DOHH2 (cell line): ENCODE measurements around the gene EXOC3.
"Not testable (repeated sequence)": the region's sequence is repeated elsewhere in the genome, so short reads cannot be mapped to it uniquely, and the experiment has no call there.

Experiments used
- H3F3A ChIP-seq: fragments of 200-600 bp; sonication (generic), shearing (Covaris generic); 2 replicates; pipeline ENCODE4 v1.6.0; 2016; ENCODE audit warnings: antibody characterized with exemption, mild to moderate bottlenecking; ENCODE audit not compliant: control insufficient read depth, insufficient read depth
- H3K27ac ChIP-seq: fragments of 200-600 bp; sonication (generic); 2 replicates; pipeline ENCODE4 v1.5.1; 2014; ENCODE audit warnings: low read depth, mild to moderate bottlenecking, low read length, moderate library complexity
- H3K27me3 ChIP-seq: fragments of 200-600 bp; sonication (generic); 2 replicates; pipeline ENCODE4 v1.6.1; 2014; ENCODE audit warnings: mild to moderate bottlenecking, low read length, mixed read lengths; ENCODE audit not compliant: control insufficient read depth
- H3K36me3 ChIP-seq: fragments of 200-600 bp; sonication (generic); 2 replicates; pipeline ENCODE4 v1.6.1; 2014; ENCODE audit warnings: mild to moderate bottlenecking, low read length, moderate library complexity, mixed read lengths; ENCODE audit not compliant: control insufficient read depth
- H3K4me1 ChIP-seq: fragments of 200-600 bp; sonication (generic); 2 replicates; pipeline ENCODE4 v1.6.1; 2014; ENCODE audit warnings: mild to moderate bottlenecking, low read length, mixed read lengths; ENCODE audit not compliant: control insufficient read depth
- H3K4me2 ChIP-seq: fragments of 200-600 bp; sonication (generic); 2 replicates; pipeline ENCODE4 v1.6.0; 2014; ENCODE audit warnings: mild to moderate bottlenecking, low read length, moderate library complexity
- H3K4me3 ChIP-seq: fragments of 200-600 bp; sonication (generic); 2 replicates; pipeline ENCODE4 v1.5.1; 2014; ENCODE audit warnings: mild to moderate bottlenecking, low read length, mixed read lengths
- H3K79me2 ChIP-seq: fragments of 200-600 bp; sonication (generic); 2 replicates; pipeline ENCODE4 v1.6.1; 2014; ENCODE audit warnings: mild to moderate bottlenecking, low read length, mixed read lengths; ENCODE audit not compliant: control insufficient read depth
- H3K9me2 ChIP-seq: fragments of 200-600 bp; sonication (generic); replicated peaks from 2 replicates; pipeline ENCODE4 v1.6.1; 2014; ENCODE audit warnings: mild to moderate bottlenecking, low read length, mixed read lengths; ENCODE audit not compliant: control insufficient read depth
- H3K9me3 ChIP-seq: fragments of 200-600 bp; sonication (generic); 2 replicates; pipeline ENCODE4 v1.6.1; 2014; ENCODE audit warnings: antibody characterized with exemption, low read length, mixed read lengths; ENCODE audit not compliant: control insufficient read depth, insufficient read depth
- H4K20me1 ChIP-seq: fragments of 200-600 bp; sonication (generic); 2 replicates; pipeline ENCODE4 v1.6.0; 2014; ENCODE audit warnings: low read depth, mild to moderate bottlenecking, antibody characterized with exemption, low read length, moderate library complexity; ENCODE audit not compliant: control insufficient read depth, insufficient read depth
- CTCF ChIP-seq: fragments of 200-600 bp; sonication (generic); IDR thresholded peaks from one replicate; pipeline ENCODE4 v1.5.1; 2014; ENCODE audit warnings: antibody characterized with exemption, mild to moderate bottlenecking, low read depth, low read length; ENCODE audit not compliant: poor library complexity, severe bottlenecking
- EZH2phosphoT487 ChIP-seq: fragments of 200-600 bp; sonication (generic); IDR thresholded peaks from 2 replicates; pipeline ENCODE4 v1.6.1; 2017; ENCODE audit warnings: borderline replicate concordance, mild to moderate bottlenecking, antibody characterized with exemption, low read length, moderate library complexity, mixed read lengths

EXOC3 gene

GRCh38 chr5:395156-395920, 47.6 kb upstream of the EXOC3 start:
- Histone ChIP-seq H3F3A (peaks cover 24% of the 10 kb centered on the region), H4K20me1 (no peaks in the 10 kb centered on the region), H3K4me2 (0 out of 2 replicates have a peak overlapping the region, but pooled peaks have one; percentile 43), H3K27ac (peak overlapping the region; percentile 83; the same call in 1 of the 2 replicates), H3K4me3 (no peak overlapping the region), H3K27me3 (no peaks in the 10 kb centered on the region), H3K9me2 (no peaks in the 10 kb centered on the region), H3K79me2 (peaks cover 17% of the 10 kb centered on the region), H3K9me3 (no peaks in the 10 kb centered on the region), H3K36me3 (peaks cover 7% of the 10 kb centered on the region), H3K4me1 (peaks cover 90% of the 10 kb centered on the region)
- no peak for TF ChIP-seq CTCF
- no peak for TF ChIP-seq EZH2phosphoT487

GRCh38 chr5:395921-396530, 47.0 kb upstream of the EXOC3 start:
- Histone ChIP-seq H3K9me2 (no peaks in the 10 kb centered on the region), H3K4me1 (peaks cover 90% of the 10 kb centered on the region), H3K9me3 (no peaks in the 10 kb centered on the region), H4K20me1 (no peaks in the 10 kb centered on the region), H3K27ac (peak overlapping the region; percentile 25), H3F3A (peaks cover 26% of the 10 kb centered on the region), H3K36me3 (peaks cover 10% of the 10 kb centered on the region), H3K27me3 (no peaks in the 10 kb centered on the region), H3K4me2 (no peak overlapping the region), H3K4me3 (no peak overlapping the region), H3K79me2 (peaks cover 17% of the 10 kb centered on the region)
- TF ChIP-seq CTCF = no peak
- TF ChIP-seq EZH2phosphoT487 = no peak

GRCh38 chr5:396531-396961, 46.4 kb upstream of the EXOC3 start:
- Histone ChIP-seq H3K27me3 (no peaks in the 10 kb centered on the region), H3K9me3 (no peaks in the 10 kb centered on the region), H3K27ac (peak overlapping the region; percentile 100), H4K20me1 (no peaks in the 10 kb centered on the region), H3K36me3 (peaks cover 15% of the 10 kb centered on the region), H3K79me2 (peaks cover 17% of the 10 kb centered on the region), H3F3A (peaks cover 26% of the 10 kb centered on the region), H3K4me2 (no peak overlapping the region), H3K4me1 (peaks cover 92% of the 10 kb centered on the region), H3K4me3 (no peak overlapping the region), H3K9me2 (no peaks in the 10 kb centered on the region)
- TF ChIP-seq EZH2phosphoT487 = no peak
- TF ChIP-seq CTCF = no peak

GRCh38 chr5:398141-398474, 44.9 kb upstream of the EXOC3 start:
- Histone ChIP-seq H3F3A (peaks cover 28% of the 10 kb centered on the region), H3K27ac (peak overlapping the region; percentile 100), H3K4me2 (peak overlapping the region; percentile 97), H3K4me1 (peaks cover 97% of the 10 kb centered on the region), H3K36me3 (peaks cover 21% of the 10 kb centered on the region), H3K4me3 (peak overlapping the region; percentile 74), H3K79me2 (peaks cover 13% of the 10 kb centered on the region)
- H4K20me1 ChIP-seq, H3K9me2 ChIP-seq, H3K9me3 ChIP-seq, H3K27me3 ChIP-seq: not testable (repeated sequence)
